RPMI8226 (cell line): ENCODE results near the gene C7.
"Not testable (repeated sequence)": the region's sequence is repeated elsewhere in the genome, so short reads cannot be mapped to it uniquely, and the experiment has no call there.

ENCODE experiments used
- DNase-seq: peaks from one replicate; pipeline ENCODE4 v3.0.0-alpha.2; 2015

C7 gene

GRCh38 chr5:40909264-40909663 is at the start of gene C7:
TSS of gene C7 (plus strand) at chr5:40909497. CDS start at chr5:40909611, 114 bp downstream.
- DNase-seq, result no peak

- no peak for DNase-seq
Observed at GRCh38 chr5:40860711-40861110, 48.6 kb upstream of the C7 start.

GRCh38 chr5:40865004-40865403 is 44.3 kb upstream of the C7 start:
- DNase-seq, result not testable (repeated sequence)

- no peak for DNase-seq
Observed at GRCh38 chr5:40866844-40867243, 42.5 kb upstream of the C7 start.

GRCh38 chr5:40869384-40869783 is 39.9 kb upstream of the C7 start:
- no peak for DNase-seq

GRCh38 chr5:40871177-40871576 is 38.1 kb upstream of the C7 start:
- no peak for DNase-seq

GRCh38 chr5:40872253-40872652 is 37.0 kb upstream of the C7 start:
- not testable (repeated sequence) for DNase-seq

- DNase-seq, result no peak
Observed at GRCh38 chr5:40873286-40873880, 35.9 kb upstream of the C7 start.

- no peak for DNase-seq
Observed at GRCh38 chr5:40875958-40876357, 33.3 kb upstream of the C7 start.

GRCh38 chr5:40877371-40877988 is 31.8 kb upstream of the C7 start:
- no peak for DNase-seq

- DNase-seq, result peak; percentile 6
Observed at GRCh38 chr5:40879163-40879942, 29.9 kb upstream of the C7 start.

- DNase-seq, result no peak
Observed at GRCh38 chr5:40882291-40882690, 27.0 kb upstream of the C7 start.

GRCh38 chr5:40883051-40883450 is 26.2 kb upstream of the C7 start:
- not testable (repeated sequence) for DNase-seq

- DNase-seq, result not testable (repeated sequence)
Observed at GRCh38 chr5:40895440-40896425, 13.6 kb upstream of the C7 start.

- peak; percentile 60 for DNase-seq
Observed at GRCh38 chr5:40904205-40904993, 4.9 kb upstream of the C7 start.

GRCh38 chr5:40904994-40905306 is 4.3 kb upstream of the C7 start:
- DNase-seq, result no peak

- DNase-seq, result no peak
Observed at GRCh38 chr5:40906351-40906751, 2.9 kb upstream of the C7 start.

GRCh38 chr5:40909723-40910122 is 426 bp downstream of the C7 start:
- no peak for DNase-seq

- no peak for DNase-seq
Observed at GRCh38 chr5:40911266-40911665, 2.0 kb downstream of the C7 start.

- DNase-seq, result no peak
Observed at GRCh38 chr5:40914835-40915234, 5.5 kb downstream of the C7 start.

- no peak for DNase-seq
Observed at GRCh38 chr5:40915341-40915926, 6.1 kb downstream of the C7 start.

- no peak for DNase-seq
Observed at GRCh38 chr5:40916226-40916625, 6.9 kb downstream of the C7 start.
